ENCODE measurements around the gene SHISA2. TPM values are rescaled to one million over a fixed set of nuclear protein-coding genes. Genes with fewer than 3 reads are reported as not detected.

SHISA2 gene
- total RNA-seq, 4 donors from 2014 or later: not detected

- Histone ChIP-seq H3K27me3 (peaks cover 63% of the 10 kb centered on the region), H3K9me3 (no peaks in the 10 kb centered on the region), H3K27ac (no peak overlapping the region), H3K36me3 (no peaks in the 10 kb centered on the region), H3K4me3 (no peak overlapping the region), H3K4me1 (peaks cover 0 to 21% (median 13%) of the 10 kb centered on the region in 4 donors)
- intact Hi-C loops (cut with DNase I; ENCODE audit: low total_unique reads) (no loop called here), in situ Hi-C loops (cut with MboI; ENCODE audit: low pct_ligation_motif_present in 1 of 4, low pct_unique_long_range_greater_than_20kb in 1 of 4, low sequenced_read_pairs in 3 of 4) (no loop called here)
- TF ChIP-seq POLR2AphosphoS5 (IDR thresholded peaks at IDR 0.05) (no peak), EP300 (IDR thresholded peaks at IDR 0.05; ENCODE audit: low read depth) (no peak), POLR2A (IDR thresholded peaks at IDR 0.05) (no peak)
- TF ChIP-seq, protein P1, sequence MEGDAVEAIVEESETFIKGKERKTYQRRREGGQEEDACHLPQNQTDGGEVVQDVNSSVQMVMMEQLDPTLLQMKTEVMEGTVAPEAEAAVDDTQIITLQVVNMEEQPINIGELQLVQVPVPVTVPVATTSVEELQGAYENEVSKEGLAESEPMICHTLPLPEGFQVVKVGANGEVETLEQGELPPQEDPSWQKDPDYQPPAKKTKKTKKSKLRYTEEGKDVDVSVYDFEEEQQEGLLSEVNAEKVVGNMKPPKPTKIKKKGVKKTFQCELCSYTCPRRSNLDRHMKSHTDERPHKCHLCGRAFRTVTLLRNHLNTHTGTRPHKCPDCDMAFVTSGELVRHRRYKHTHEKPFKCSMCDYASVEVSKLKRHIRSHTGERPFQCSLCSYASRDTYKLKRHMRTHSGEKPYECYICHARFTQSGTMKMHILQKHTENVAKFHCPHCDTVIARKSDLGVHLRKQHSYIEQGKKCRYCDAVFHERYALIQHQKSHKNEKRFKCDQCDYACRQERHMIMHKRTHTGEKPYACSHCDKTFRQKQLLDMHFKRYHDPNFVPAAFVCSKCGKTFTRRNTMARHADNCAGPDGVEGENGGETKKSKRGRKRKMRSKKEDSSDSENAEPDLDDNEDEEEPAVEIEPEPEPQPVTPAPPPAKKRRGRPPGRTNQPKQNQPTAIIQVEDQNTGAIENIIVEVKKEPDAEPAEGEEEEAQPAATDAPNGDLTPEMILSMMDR (IDR thresholded peaks at IDR 0.05): no peak
- no peak for DNase-seq
- 39 to 61% methylated on average over 4 of the region's 4 CpGs for WGBS, 2 donors (ENCODE audit: low coverage in 1 of 2)
These were observed 3.1 kb downstream of the SHISA2 start for GRCh38 chr13:26048741-26049140.

DNA sequence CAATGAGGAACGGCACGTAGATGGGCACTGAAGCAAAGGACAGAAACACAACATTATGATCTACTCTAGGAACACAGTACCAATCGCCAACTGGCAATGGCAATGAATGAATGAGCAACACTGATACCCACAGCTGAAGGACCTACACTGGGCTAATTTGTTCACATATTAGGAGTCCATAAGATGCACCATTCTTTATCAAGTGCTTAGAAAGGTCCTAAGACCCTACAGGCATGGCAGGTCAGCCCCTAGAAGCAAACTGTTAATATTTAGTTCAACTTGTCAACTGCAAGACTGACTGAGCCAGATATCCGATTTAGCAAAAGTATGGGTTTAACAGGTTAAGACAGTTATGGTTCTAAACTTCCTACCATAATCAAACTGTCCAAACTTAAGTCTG lies 4.8 kb downstream of the SHISA2 start:
- peaks cover 0 to 21% (median 13%) of the 10 kb centered on the region in 4 donors for H3K4me1 ChIP-seq
- no peak overlapping the region for H3K27ac ChIP-seq
- WGBS, 2 donors (ENCODE audit: low coverage in 1 of 2): 90 to 97% methylated on average over 4 of the region's 4 CpGs
- in situ Hi-C loops (cut with MboI; ENCODE audit: low pct_ligation_motif_present in 1 of 4, low pct_unique_long_range_greater_than_20kb in 1 of 4, low sequenced_read_pairs in 3 of 4): no loop called here
- H3K4me3 ChIP-seq: no peak overlapping the region
- TF ChIP-seq EP300 (IDR thresholded peaks at IDR 0.05; ENCODE audit: low read depth) (no peak), POLR2A (IDR thresholded peaks at IDR 0.05) (no peak), POLR2AphosphoS5 (IDR thresholded peaks at IDR 0.05) (no peak)
- TF ChIP-seq, protein P1 (IDR thresholded peaks at IDR 0.05): no peak
- H3K36me3 ChIP-seq: no peaks in the 10 kb centered on the region
- H3K27me3 ChIP-seq: peaks cover 47% of the 10 kb centered on the region
- no peaks in the 10 kb centered on the region for H3K9me3 ChIP-seq
- no peak for DNase-seq
- intact Hi-C loops (cut with DNase I; ENCODE audit: low total_unique reads): no loop called here

- H3K4me1 ChIP-seq: peaks cover 0 to 20% (median 13%) of the 10 kb centered on the region in 4 donors
- TF ChIP-seq POLR2AphosphoS5 (IDR thresholded peaks at IDR 0.05): no peak
- TF ChIP-seq POLR2A (IDR thresholded peaks at IDR 0.05): no peak
- TF ChIP-seq EP300 (IDR thresholded peaks at IDR 0.05; ENCODE audit: low read depth): no peak
- TF ChIP-seq, protein P1 (IDR thresholded peaks at IDR 0.05): no peak
- no peak overlapping the region for H3K27ac ChIP-seq
- intact Hi-C loops (cut with DNase I; ENCODE audit: low total_unique reads) (no loop called here), in situ Hi-C loops (cut with MboI; ENCODE audit: low pct_ligation_motif_present in 1 of 4, low pct_unique_long_range_greater_than_20kb in 1 of 4, low sequenced_read_pairs in 3 of 4) (no loop called here)
- H3K4me3 ChIP-seq: no peak overlapping the region
- no peaks in the 10 kb centered on the region for H3K9me3 ChIP-seq
- H3K27me3 ChIP-seq: peaks cover 47% of the 10 kb centered on the region
- no peak for DNase-seq
- H3K36me3 ChIP-seq: no peaks in the 10 kb centered on the region
- 94 to 100% methylated on average over 2 to 16 of the region's 16 CpGs for WGBS, 2 donors (ENCODE audit: low coverage in 1 of 2)
These were observed 5.2 kb downstream of the SHISA2 start for GRCh38 chr13:26046639-26047038.

DNA sequence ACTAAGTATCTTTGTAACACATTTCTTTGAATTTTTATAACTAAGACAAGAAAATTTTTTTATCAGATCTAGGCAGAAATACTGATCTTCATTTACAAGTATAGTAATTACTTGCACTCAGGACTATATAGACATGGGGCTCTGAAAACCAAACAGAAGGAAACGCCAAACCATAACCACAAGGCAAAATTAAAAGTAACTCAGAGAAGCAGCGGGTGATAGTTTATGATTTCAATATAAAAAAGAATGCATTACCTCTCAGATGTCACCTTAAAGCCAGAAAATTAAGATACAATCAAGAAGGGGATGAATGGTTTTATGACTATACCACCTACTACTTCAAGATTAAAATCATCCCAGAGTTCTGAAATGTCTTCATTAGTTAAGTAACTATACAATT lies 6.7 kb downstream of the SHISA2 start:
- H3K27me3 ChIP-seq: peaks cover 33% of the 10 kb centered on the region
- no peak overlapping the region for H3K4me3 ChIP-seq
- intact Hi-C loops (cut with DNase I; ENCODE audit: low total_unique reads): no loop called here
- TF ChIP-seq EP300 (IDR thresholded peaks at IDR 0.05; ENCODE audit: low read depth): no peak
- TF ChIP-seq POLR2AphosphoS5 (IDR thresholded peaks at IDR 0.05): no peak
- TF ChIP-seq, protein P1 (IDR thresholded peaks at IDR 0.05): no peak
- TF ChIP-seq POLR2A (IDR thresholded peaks at IDR 0.05): no peak
- DNase-seq: no peak
- no peaks in the 10 kb centered on the region for H3K9me3 ChIP-seq
- in situ Hi-C loops (cut with MboI; ENCODE audit: low pct_ligation_motif_present in 1 of 4, low pct_unique_long_range_greater_than_20kb in 1 of 4, low sequenced_read_pairs in 3 of 4): no loop called here
- H3K36me3 ChIP-seq: no peaks in the 10 kb centered on the region
- WGBS, 2 donors (ENCODE audit: low coverage in 1 of 2): 45 to 61% methylated on average over 2 of the region's 2 CpGs
- H3K27ac ChIP-seq: no peak overlapping the region
- peaks cover 0 to 8% (median 1%) of the 10 kb centered on the region in 4 donors for H3K4me1 ChIP-seq

All from transverse colon (tissue), 4 donors.